Stimulated activated CD4-positive, alpha-beta T cell treated with anti-CD3 and anti-CD28 coated beads, Interleukin-12 subunit alpha, Interleukin-12 subunit beta, amount 100 ng/mL, for 4 hours (primary cell): ENCODE measurements around the gene SEC31A.
"Not testable (repeated sequence)": the region's sequence is repeated elsewhere in the genome, so short reads cannot be mapped to it uniquely, and the experiment has no call there.

Experiments used
- DNase-seq: peaks from one replicate; pipeline ENCODE4 v3.0.0-alpha.2; 2020

Gene SEC31A, protein sequence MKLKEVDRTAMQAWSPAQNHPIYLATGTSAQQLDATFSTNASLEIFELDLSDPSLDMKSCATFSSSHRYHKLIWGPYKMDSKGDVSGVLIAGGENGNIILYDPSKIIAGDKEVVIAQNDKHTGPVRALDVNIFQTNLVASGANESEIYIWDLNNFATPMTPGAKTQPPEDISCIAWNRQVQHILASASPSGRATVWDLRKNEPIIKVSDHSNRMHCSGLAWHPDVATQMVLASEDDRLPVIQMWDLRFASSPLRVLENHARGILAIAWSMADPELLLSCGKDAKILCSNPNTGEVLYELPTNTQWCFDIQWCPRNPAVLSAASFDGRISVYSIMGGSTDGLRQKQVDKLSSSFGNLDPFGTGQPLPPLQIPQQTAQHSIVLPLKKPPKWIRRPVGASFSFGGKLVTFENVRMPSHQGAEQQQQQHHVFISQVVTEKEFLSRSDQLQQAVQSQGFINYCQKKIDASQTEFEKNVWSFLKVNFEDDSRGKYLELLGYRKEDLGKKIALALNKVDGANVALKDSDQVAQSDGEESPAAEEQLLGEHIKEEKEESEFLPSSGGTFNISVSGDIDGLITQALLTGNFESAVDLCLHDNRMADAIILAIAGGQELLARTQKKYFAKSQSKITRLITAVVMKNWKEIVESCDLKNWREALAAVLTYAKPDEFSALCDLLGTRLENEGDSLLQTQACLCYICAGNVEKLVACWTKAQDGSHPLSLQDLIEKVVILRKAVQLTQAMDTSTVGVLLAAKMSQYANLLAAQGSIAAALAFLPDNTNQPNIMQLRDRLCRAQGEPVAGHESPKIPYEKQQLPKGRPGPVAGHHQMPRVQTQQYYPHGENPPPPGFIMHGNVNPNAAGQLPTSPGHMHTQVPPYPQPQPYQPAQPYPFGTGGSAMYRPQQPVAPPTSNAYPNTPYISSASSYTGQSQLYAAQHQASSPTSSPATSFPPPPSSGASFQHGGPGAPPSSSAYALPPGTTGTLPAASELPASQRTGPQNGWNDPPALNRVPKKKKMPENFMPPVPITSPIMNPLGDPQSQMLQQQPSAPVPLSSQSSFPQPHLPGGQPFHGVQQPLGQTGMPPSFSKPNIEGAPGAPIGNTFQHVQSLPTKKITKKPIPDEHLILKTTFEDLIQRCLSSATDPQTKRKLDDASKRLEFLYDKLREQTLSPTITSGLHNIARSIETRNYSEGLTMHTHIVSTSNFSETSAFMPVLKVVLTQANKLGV

DNA sequence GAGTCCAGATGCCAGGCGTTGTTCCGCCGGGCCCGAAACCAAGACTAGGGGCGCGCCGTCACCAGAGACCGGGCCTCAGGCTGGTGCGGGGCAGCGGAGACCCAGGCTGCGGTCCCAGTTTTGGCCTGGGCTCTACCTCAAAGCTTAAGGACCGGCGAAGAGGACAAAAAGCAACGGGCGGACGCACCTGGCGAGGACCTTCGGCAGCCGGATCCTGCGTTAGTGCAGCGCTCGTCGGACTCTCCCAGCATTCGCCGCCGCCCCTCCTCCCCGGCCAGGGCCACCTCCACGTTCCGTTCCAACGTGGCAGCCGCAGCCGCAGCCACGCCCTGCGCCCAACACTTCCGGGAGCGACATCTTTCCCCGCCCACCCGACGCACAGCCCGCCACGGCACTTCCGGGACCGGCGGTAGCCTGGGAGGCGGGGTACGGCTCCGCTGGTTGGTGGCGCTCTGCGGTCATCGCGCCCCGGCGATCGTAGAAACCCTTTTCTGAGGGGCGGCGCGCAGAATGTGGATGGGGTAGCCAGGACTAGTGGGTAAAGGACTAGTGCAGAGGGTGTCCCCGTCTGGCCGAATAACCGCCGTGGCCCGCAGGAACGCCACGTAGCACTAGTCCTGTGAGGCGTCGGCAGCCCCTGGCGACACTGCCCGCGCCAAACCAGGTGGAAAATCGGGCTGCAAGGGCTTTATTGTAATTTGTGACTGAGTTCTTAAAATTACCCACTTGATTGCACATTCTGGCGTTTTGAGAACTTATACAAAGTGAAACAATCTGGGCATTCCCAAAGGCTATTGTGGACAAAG is at the start of gene SEC31A:
SEC31A (minus strand) TSS at position 253 of the 806 bp plus-strand sequence. CDS start 9,217 bp downstream, outside the sequence.
- DNase-seq = peak; percentile 96

DNA sequence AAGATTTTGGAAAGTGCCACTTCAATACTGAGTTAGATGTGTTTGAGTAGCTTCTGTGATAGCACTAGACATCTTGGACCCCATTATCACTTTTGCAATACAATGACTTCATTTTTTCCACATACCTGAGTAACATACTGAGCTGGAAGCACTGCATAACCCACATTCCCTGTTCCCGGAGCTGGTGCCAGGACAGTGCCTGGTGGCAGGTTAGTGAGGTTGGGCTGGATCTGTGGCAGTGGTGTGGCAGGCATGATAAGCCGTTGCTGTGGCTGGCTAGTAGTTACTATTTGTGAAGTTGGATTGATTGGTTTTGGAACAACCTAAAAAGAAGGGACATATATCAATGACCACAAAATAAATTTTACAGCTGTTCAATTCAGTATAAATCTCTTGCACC is 48.5 kb upstream of the SEC31A start:
- DNase-seq = no peak

DNA sequence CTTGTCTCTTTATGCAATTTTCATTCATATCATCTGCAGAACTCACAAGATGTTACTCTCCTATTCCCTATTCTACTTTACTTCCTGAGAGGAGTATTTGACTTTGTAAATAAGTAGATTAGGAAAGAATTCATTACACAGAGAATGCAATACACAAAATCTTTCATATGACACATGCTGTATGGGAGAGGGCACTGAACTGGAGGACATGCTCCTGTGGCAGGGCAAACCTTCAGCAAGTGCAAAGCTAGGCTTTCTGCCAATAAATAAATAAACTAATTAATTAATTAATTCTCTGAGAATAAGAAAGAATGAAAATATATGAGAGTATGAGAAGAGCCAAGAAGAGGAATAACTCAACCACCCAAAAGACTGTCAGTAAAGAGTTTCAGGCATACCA is 43.5 kb upstream of the SEC31A start:
- DNase-seq = no peak

DNA sequence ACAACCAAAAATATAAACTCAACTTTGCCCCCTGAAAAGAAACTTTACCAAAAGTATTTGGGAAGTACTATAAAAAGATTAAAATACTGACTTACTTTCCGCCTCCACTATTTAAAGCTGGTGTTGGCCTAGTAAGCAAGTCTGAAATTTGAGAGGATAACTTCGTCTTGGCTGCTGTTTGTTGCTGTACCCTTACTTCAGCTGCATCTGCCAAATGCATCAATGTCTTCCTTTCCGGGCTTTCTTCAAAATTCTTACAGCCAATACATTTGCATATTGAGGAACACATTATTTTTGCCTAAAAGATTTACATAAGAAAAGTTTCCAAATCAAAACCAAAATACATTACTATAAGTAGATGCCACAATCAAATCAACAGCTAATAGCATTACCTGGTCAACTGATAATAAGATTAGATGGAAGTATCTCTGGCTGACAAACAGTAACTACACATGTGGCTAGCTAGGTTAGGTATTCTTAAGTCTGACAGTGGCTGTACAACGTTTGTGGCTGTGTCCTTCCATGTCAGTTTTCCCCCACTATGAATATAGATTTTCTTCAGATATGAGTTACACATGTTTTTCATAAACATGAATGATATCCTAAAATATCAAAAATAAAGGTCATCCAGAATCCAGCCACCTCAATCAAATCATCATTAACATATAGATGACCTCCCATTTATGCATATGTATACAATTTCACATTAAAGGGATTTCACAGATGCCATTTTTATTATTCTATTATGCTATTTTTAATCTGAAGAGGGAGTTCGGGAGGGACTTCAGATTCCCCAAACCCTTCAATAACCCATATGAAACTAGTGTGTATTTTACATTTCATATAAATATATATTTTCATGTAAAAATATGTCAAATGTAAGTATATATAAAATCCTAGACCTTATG is 40.1 kb upstream of the SEC31A start:
- no peak for DNase-seq

DNA sequence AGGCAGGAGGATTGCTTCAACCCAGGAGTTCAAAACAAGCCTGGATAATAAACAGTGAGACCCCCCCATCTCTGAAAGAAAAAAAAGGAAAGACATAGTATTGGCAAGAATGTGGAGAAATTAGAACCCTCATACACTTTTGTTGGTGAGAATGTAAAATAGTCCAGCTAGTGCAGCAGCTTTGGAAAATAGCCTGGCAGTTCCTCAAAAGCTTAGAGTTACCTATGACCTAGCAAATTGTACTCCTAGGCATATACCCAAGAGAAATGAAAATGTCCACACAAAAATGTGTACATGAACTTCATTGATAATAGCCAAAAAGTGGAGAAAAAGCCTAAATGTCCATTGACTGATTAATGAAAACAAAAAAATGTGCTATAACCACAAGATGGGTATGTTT is 30.8 kb upstream of the SEC31A start:
- DNase-seq = no peak

DNA sequence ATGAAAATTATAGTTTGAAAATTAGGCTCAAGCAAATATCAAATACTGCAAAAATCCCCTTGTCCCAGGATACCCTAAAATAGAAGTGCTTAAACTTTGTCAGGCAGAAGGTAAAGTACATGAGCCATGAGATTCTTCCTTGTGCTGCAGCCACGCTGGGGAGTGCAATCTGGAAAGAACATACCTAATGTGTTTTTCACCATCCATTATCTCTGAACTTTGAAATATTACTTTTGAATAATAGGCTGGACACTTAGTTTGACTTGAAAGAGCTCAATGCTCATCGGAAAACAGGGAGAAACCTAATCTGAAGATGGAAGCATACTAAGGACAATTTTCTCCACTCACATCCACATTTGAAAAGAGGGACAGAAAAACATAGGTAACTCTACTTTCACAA is 28.4 kb upstream of the SEC31A start:
- DNase-seq = no peak

DNA sequence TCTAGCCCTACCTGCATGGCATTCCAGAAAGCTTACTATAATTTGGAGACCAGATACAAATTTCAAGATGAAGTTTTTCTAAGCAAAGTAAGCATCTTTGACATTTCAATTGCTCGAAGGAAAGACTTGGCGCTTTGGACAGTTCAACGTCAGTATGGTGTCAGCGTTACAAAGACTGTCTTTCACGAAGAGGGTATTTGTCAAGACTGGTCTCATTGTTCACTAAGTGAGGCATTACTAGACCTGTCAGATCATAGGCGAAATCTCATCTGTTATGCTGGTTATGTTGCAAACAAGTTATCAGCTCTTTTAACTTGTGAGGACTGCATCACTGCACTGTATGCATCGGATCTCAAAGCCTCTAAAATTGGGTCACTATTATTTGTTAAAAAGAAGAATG is 27.1 kb upstream of the SEC31A start:
- DNase-seq = no peak

DNA sequence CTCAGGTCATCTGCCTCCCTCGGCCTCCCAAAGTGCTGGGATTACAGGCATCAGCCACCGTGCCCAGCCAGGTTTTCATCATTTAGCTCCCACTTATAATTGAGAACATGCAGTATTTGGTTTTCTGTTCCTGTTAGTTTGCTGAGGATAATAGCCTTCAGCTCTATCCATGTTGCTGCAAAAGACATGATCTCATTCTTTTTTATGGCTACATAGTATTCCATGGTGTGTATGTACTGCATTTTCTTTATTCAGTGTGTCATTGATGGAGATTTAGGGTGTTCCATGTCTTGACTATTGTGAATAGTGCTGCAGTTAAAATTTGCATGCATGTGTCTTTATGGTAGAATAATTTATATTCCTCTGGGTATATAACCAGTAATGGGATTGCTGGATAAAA is 23.0 kb upstream of the SEC31A start:
- not testable (repeated sequence) for DNase-seq

DNA sequence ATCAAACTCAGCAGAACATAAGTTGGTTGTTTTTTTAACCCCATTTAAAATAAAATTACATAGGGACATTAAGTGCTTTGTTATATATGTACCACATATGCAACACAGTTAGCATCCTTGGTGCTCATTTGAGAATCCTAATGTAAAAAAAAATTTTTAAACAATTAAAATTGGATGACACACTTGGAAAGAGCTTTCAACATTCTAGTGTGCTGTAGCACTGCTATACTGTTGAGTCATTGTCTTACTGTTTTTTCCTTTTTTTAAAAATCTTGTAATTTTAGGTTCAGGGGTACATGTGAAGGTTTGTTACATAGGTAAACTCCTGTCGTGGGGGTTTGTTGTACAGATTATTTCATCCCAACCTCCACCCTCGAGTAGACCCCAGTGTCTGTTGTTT is 22.4 kb upstream of the SEC31A start:
- no peak for DNase-seq

DNA sequence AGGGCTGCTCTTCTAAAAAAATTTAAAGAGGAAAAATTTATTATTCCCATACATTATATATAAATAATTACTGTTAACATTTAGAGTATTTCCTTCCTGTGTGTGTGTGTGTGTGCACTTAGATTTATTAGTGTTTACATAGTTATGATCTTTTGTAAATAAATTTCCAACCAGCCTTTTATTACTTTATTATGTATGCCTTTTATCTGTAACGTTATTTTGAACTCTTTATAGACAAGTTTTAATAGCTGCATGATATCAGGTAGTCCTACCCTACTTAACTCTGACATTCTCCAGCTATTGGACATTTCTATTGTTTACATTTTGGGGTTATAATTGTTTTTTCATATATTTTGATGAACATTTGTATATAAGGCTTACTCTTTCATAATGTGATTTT is 18.4 kb upstream of the SEC31A start:
- no peak for DNase-seq

DNA sequence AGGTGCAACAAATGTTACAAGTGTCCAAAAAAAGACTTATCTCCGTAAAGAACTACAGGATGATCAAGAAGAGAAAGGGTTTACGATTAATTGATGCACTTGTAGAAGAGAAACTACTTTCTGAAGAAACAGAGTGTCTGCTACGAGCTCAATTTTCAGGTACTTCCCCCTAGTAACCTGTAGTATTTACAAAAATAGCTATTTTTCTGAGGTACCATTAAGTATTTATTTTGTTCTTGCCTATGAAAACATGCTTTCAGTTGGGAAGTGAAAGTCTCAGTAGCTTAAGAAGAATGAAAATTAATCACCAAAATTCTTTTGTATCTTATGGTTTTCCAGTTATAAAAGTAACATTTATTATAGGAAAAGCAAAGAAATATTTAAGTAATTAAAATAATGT is 15.5 kb upstream of the SEC31A start:
- DNase-seq = no peak

DNA sequence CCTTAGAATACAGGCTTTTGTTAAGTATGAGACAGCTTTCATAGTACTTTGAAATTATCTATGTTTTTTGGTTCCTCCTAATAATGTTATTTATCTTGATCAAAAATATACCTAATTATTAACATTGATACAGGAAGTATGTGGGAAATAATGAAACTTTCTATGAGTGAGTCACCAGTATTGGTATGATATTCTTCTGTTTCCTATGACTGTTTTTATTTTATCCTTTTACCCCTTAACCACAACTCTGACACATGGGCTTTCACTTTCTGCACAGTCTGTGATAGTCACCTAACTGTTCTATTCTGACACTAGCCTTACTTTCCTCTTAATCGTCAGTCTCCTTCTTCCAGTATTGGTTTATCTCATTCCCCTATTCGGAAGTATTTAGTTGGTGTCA is 14.3 kb upstream of the SEC31A start:
- no peak for DNase-seq

DNA sequence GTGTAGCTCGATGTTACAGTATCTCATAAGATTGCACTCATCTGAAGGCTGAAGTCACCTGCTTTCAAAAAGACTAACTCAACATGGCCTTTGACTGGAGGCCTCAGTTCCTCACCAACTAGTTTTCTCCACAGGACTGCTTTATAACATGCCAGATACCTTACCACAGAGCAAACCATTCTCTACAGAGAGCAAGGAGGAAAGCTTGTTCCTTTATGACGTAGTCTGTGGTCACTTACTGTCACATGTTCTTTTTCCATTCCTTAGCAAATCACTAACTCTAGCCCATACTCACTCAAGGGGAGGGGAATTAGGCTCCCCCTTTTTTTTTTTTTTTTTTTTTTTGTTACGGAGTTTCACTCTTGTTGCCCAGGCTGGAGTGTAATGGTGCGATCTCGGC is 12.8 kb upstream of the SEC31A start:
- DNase-seq = no peak

DNA sequence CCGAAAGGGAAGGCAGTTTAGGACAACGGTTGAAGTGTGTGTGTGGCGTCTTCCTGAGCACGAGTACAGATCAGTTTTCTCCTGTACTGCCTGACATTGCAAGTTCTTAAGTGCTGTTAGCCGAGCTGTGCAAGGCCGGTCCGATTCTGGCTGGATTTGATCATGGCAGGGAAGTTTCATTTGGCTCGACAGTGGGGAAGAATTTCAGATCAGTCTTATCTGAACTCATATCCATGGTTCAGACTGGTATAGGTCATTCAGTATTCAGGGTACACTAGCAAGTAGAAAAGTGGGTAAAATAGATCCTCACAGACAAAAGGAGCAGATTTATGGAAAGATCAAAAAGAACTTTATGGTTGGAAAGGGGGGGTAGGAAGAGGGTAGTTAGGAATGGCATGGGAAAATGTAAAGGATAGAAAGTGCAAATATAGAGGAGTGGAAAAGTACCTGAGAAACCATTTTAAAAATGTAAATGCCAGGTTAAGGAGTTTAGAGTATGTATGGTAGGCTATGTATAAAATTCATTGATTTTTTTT is 10.3 kb upstream of the SEC31A start:
- DNase-seq = no peak

DNA sequence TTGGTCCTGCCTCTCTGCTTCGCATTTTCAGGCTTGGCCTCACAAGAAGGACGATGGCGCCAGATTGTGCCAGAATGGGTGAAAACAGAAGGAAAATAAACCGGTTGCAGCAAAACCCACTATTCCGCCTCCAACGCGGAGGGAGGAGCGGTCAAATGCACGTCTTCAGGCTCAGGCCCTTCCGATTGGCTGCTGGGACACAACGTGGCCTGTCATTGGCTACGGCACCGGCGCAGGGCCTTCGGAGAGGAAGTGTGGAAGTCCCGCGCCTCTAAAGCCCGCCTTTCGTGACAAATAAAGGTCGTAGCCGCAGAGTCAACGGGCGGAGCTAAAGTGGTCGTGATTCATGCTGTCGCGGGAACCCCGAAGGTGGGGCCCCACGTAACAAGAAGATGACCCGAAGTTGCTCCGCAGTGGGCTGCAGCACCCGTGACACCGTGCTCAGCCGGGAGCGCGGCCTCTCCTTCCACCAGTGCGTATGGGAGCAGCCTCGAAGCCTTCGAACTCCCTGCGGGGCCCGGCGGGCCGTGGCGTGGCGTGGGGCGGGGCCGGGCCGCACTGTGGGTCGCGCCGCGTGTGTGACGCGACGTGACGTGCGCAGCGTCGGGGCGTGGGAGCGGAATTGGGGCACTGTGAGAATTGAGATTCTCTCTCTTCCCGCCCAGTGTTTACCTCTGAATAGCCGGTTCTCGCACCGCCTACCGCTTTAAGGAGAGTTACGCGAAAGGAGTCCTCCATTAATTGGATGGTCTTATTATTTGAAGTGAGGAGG is 9.6 kb upstream of the SEC31A start, which contains the start of gene THAP9:
THAP9 (plus strand) TSS at position 325 of the 772 bp plus-strand sequence; CDS start at position 393, 68 bp downstream.
- peak; percentile 91 for DNase-seq

DNA sequence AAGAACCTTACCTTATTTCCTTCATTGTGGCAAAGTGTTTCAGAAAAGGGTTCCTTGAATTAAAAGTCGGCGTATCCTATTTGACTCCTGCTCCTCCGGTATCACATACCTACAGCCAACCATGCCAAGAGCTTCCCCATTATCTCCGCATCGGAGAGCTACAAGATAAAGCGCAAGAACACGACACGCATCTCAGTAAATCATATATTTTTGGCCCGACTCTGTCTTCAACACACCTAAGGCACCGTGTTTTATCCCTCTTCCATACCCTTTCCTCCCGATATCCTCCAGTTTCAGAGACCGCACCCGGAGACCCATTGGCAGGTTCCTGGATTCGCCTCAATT is 9.1 kb upstream of the SEC31A start:
- no peak for DNase-seq

DNA sequence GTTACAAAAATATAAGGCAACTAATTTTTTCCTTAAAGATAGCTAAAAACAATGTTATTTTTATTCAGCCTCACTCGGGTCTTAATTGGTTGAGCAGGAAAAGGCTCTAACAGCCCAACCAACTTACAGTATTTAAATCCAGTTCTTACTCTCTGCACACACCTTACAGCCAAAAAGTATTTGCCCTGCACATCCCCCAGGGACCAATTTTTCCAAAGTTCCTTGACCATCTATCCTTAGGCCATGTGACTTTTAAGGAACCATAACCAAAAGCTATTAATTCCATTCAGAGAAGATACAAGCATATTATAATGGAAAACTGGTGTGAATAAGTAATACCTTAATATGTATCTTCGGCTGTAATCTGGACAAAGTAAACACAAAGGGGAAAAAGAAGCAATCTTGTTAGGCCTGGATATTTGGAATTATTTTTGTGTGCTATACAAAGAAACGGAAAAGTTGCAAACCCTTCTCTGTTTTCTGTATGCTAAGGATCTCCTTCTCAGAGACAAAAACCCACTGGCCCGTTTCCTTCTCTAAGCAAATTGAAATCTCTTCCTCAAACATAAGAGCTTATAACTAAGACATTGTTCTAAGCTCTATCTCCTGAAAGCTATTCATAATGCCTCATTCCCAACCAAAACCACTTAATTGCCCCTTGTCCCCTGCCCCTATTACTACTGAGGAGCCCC is 8.6 kb upstream of the SEC31A start:
- no peak for DNase-seq

DNA sequence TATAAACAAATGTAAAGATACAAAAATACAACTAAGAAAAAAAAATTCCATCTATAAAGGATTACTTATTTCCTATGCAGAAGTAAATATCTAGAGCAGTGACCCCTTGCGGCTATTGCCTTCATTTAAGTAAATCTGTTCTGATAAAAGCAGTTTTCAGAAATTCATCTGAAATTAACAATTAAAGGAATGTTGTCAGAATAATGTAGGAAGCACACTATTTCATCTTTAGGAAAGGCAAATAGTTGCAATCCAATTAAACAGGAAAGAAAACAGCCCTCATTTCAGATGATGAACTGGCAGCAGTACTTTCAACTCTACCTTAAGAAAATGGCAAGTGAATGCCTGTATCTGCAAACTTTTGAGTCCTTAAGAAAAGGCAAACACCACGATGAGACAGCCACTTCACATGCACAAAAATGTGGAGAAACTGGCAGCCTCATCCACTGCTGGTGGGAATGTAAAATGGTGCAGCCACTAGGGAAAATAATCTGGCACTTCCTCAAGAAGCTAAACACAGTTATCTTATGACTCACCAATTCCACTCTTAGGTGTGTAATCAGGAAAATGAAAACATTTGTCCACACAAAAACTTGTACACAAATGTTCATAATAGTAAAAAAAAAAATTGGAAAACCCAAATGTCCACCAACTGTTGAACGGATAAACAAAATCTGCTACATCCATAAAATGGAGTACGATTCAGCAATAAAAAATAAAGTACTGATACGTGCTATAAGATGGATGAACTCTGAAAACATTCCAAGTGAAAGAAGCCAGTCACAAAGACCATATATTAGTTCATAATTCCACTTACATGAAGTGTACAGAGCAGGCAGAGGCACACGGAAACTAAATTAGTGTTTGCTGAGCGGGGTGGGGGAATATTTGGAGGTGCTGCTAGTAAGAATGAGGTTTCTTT is 7.6 kb upstream of the SEC31A start:
- DNase-seq = no peak
